HG03045 (cell line): Measurements from ENCODE around the gene MOK.
A peak's percentile ranks its signal among the peaks of the same experiment; 100 is the strongest.

Experiments used
- ATAC-seq: cut with Tn5 transposase; IDR thresholded peaks from one replicate; pipeline ENCODE4 v1.9.1; 2021; ENCODE audit warnings: mild to moderate bottlenecking, moderate library complexity; ENCODE audit not compliant: unreplicated experiment

Gene MOK

DNA sequence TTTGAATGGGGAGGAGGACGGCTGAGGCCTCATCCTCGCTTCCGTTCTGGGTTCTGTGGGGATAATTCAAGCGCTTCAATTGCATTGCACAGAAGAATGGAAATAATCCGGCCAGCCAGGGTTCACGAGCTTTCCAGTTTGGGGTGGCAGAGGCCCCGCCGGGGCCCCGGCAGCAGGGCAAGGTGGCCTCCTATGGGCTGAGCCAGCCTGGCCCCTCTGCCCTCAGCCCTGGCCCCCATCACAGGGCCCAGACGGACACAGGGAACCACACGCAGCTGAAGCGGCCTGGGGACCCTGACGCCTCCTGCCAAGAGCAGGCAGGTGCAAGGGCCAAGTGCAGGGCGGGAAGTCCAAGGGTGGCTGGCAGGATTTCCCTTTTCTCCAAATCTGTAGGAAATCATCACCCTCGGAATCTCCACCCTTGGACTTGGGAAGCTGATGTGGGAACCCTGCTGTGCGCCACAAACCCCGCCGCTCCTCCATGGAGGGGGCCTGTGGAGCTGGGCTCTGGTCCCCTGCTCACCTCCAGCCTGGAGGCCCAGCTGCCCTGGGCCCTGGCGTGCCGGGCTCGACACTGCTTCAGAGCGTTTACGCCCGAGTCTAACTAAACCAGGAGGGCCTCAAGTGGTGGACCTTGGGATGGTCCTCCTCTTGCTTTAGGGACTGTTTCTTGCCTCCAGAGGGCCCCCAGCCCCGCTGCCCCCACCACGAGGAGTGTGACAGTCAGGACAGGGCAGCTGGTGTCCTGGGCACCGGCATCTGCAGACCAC lies 78.4 kb downstream of the MOK start:
- ATAC-seq: no peak

DNA sequence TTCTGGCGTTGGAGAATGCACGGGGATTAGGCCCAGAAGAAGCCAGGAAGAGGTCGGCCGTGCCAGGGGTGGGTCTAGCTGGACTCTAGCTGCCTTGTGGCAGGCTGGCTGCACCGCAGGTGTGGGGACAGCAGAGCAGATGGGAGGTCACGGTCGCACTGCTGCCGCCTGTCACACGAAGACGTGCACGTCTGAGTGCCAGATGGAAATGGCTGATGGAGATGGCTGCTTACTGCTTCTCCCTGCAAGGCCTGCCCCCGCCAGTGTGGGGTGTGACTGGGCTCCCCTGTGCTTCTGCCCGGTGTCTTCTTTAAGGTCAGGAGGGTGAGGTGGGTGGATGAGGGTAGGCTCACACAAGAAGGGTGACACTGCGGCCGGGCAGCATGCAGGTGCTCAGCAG lies 79.0 kb downstream of the MOK start:
- no peak for ATAC-seq

DNA sequence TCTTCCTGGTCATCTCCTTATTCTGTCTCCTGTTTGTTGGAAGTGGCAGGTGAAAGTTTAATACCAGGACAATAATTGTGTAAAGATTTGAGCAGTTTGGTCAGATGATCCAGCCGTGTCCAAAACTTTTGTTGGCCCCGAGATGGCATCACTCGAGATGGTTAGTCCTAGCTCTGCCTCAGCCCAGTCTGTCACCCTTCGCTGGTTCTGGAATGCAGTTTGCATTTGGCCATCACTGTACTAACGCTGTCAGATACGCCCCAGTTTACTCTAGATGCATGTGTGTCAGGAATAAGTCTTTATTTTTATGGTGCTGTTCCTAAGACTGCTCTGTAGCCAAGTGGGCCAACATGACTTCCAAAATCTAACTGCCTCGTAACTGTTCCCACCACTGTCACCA lies 79.6 kb downstream of the MOK start:
- ATAC-seq: no peak

DNA sequence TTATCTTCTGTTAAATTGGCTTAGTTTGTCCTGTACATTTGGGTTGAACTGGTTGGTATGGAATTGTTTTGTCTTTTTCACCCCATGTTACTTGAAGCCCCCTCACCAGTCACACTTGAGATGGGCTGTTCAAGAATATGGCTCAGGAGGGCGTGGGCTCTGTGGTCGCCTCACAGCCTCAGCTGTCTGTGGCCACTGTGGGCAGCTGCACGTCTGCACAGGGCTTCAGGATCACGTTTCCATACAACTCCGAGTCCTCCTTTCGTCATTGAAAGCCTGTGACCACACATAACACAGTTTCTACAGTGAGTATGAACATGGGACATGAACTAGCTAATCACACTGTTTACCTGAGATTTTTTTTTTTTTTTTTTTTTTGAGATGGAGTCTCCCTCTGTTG lies 81.3 kb downstream of the MOK start:
- no peak for ATAC-seq

DNA sequence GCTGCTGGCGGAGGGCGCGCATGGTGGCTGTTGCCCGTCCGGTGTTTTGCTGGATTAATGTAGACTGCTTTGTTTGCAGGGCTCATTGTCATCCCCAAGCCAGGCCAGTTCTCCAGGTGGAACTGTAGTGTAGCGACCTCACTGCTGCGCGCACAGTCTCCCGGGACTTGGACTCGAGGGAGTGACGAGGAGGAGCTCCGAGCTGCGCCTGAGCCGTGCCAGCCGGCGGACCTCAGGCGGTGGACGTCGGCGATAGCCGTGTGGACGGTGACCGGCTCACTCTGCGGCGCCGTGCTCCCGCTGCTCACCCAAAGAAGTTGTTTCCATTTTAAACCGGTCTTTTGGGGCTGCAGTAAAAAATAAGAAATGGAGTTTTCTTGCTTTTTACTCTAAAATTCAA lies 82.2 kb downstream of the MOK start:
- ATAC-seq: no peak

DNA sequence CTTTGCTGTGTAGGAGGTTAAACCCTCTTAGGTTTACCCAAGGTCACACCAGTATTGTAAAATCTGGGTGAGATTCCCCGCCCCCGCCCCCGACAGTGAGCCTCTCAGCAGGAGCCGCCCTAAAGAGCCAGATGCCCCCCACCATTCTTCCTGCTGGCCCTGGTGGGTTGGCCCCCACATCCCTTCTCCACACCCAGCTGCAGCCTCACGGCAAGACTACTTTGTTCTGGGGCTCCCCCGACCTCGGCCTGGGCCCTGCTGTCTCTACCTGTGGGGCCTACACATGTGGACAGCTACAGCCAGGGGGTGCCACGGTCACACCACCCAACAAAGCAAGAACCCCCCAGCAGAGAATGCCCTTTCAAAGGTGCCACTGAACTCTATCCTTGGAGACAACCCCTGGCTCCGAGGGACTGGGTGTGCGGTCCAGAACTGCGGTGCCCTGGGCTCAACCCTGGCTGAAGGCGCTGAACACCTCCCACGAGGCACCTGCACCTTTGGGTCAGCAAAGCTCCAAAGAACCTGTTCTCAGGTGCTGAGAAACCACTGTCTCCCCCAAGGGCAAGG lies 82.9 kb downstream of the MOK start:
- ATAC-seq: no peak

DNA sequence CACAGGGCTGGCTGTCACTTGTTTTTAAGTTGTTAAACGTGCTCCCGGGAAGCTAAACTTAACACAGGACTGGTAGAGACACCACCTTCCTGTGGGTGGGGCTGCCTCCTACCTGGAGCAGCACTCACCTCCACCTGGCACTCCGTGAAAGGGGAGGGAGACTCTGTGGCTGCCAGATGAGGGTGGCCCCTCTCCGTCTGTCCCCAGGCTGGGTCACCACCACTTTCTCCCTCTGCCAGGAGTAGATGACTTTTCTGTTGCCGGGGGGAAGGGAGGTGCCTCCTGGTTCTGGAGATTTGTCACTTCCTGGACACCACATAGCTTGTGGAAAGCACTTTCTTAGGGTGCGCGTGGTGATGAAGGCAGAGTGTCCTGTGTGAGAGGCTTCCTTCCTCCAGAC lies 83.9 kb downstream of the MOK start:
- no peak for ATAC-seq

DNA sequence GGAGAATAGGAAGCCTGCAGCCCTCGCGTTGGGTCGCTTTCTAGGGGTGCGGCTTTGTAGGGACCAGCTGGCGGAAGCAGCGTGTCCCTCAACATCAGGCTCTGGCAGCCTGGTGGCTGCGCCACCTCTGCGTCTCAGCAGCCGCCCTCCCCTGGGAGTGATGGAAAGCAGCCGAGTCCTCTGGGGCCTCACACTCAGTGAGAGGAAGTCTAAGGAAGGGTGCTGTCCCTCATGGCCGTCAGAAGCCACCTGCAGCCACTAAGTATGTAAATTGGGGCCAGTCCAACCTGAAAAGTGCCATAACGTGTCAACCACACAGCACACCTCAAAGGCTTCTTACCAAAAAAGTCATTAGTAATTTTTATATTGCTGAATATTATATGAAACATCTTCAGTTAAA lies 84.9 kb downstream of the MOK start:
- ATAC-seq: peak; percentile 72

DNA sequence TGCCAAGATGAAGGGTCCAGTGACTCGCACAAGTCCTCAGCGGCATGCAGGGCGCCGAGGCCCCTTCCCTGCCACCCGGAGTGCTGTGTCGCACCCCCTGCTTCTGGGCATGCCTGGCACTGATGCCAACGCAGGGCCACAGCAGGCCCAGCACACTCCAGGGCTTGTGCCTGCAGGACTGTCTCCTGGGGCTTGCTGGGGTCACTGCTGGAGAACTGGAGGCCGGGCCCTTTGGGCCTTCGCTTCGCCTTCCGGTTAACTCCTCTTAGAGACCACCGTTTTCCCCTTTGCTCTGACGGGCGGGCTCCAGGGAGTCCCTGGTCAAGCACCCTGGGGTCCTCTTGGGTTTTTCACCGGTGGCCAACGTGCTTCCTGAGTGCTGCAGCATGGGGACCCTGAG lies 85.6 kb downstream of the MOK start:
- ATAC-seq: no peak

DNA sequence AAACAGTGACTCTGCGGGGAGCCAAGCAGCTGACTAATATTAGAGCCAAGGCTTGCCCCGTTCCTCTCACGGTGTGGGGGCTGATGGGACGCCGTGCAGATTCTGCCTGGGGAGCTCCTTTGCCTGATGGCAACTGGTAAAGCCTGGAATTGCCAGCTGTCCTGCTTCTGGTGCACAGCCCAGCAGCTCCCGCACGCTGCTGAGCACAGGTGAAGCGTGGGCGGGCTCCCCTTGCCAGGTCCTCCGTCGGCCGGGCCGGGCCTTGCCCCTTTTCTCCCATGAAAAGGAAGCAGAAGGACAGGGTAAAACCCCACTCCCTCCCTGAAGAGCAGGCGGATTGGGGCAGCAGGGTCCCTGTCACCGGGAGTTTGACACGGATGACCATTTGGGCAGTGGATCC lies 86.3 kb downstream of the MOK start:
- no peak for ATAC-seq

DNA sequence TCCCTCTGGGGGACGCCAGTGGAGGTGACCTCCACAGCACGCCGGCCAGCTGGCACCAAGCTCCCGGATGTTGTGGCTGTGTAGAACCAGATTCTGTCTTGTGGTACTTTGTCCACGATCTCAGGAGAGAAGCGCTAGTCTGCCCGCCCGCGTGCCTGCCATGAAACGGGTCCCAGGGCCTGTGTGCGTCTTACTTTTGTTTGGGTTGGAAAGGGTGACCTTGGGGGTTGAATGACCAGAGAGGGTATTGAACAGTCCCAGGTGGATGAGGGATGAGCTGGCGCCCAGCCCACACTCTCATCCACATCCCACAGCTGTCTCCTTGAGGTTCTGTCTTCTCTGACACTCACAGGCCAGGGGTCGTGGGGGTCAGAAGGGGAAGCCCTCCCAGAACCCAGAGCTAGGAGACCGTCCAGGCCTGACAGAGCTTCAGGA lies 87.0 kb downstream of the MOK start:
- ATAC-seq: no peak

DNA sequence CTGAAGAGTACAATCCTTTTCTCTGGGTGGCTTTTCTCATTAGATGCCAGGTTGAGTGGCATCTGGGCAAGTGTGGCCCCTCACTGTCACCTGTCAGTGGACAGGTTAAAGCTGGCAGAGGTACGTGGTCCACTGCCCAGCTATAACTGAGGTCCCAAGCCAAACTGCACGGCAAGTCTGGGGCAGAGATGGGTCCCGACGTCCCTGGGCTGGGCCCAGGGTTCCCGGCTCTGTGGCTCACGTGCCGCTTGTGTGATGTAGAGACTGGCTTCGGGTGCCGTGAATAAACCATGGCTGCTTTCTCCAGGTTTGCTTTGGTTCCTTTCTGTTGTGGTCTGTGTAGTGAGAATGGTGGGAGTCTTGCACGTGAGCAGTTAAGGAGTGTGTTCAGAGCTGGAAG lies 87.6 kb downstream of the MOK start:
- no peak for ATAC-seq

DNA sequence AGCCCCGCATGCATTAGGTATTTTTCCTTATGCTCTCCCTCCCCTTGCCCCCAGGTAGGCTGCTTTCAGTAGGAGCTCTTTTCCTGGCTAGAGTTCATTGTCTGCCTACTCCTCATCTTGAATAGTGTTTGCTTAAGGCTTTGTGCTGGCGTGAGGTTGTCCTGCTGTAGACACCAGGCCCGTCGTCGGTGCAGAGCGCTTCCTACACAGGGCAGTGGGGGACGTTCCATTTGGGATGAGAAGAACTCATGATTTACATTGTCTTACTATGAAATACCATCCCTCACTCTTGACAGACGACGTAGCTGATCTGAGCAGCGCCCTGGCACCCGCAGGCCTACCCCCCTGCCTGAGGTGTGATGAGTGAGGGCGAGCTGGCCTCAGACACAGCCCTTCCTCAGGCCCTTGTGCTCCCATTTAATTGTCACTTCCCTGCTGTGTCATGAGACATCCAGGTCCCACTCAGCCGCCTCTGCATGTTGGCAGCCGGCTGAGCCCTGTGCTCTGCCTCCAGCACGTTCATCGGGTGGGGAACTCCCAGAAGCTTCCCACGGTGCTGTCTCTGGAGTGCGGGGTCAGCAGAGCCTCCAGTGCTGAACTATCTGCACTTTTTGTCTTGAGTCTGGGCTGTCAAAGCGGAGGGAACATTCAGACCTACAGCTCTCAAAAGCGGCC lies 89.3 kb downstream of the MOK start:
- no peak for ATAC-seq

DNA sequence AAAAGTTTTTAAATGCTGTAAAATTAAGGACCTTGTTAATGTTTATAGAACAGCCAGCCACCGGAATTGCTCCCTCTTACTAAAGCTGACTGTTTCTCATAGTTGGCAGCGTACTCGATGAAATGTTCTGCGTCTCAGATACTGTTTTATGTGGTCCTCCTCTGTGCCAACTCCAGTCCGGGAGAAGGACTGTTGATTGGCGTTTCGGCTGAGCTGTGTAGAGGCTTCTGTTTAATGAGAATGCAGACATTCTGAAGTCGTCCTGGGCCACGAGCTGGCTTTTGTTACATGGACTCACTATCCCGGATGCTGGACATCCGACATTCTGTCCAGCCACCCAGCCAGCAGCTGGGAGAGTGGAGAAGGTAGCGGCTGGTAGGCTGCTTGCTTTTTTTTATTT lies 89.9 kb downstream of the MOK start:
- ATAC-seq: no peak

DNA sequence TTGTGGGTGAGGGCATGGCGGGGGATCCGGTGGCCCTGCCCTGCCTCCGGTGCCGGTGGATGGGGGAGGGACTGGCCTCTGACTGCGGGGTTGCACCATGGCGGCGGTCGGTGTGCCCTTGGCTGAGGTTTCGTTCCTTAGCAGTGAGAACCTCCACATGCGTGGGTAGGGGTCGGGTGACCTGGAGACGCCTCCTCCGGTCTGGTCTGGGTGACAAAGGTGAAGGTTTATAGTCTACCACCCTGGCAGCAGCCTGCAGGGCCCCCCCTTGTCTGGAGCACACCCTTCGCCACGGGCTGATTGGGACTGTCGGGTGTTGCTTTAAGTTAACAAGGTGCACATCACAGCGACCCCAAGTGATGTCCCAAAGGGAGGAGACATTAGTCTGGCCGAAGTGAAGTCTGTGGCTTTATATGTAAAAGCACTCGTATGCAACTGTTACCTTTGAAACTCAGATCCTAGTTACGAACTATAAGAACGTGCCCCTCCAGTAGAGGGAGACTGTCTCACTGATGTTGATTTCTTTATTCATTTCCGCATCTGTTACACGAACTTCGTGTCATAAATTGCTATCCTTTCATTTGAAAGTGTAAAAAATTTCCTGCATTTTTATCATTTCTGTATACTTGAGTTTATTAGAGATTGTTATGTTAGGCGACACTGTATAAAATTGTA lies 90.8 kb downstream of the MOK start:
- ATAC-seq: no peak

DNA sequence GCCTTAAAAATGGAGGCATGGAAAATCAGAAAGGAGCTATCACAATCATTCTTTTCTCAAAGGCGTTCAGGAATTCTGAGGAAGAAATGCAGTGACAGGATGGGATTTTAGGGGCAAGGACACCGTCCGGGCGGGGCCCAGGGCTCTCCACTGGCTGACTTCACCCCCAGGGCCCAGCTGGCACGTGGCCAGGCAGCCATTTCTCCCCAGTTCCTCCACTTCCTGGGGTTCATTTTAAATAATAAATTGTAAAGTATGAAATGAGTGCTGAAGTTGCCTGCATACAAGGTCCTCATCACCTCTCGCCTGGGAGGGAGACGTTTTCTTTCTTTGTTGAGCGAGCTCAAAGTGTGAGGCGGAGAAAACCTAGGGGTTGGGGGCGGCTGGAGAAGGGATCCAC lies 91.5 kb downstream of the MOK start:
- no peak for ATAC-seq

DNA sequence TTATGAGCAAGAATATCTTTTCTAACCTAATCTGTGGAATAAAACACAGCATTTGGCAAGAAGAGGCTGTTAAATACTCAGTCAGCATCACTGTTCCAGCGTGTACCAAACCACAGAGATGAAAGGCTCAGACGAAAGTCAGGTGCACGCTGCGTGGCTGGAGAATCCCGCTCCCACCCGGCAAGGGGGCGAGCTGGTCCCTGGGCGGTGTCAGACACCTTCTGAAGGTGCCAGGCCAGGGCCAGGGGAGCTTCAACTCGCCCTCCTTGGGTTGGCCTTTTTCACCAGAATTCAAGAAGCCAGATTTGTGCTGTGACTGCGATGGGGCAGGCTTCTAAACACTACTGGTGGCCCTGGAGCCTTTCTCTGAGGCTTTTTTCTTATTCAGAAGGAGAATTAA lies 92.1 kb downstream of the MOK start:
- no peak for ATAC-seq

DNA sequence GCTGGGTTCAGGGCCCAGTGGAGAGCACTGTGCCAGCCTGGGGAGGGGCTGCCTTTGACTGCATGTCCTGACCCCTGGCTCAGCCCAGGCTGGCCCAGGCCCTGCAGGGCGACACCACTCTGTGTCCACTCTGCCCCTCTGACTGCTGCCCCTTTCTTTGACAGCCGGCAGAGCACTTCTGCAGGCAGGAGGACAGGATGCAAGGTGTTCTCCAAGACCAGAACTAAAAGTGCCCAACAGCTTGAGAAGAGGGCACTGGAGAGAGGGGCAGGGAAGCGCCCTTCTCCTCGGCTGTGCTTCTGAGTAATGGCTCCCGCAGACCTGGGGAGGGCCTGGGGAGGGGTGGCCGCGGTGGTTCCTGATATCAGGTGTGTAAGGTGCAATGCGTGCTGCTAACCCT lies 92.6 kb downstream of the MOK start:
- no peak for ATAC-seq

DNA sequence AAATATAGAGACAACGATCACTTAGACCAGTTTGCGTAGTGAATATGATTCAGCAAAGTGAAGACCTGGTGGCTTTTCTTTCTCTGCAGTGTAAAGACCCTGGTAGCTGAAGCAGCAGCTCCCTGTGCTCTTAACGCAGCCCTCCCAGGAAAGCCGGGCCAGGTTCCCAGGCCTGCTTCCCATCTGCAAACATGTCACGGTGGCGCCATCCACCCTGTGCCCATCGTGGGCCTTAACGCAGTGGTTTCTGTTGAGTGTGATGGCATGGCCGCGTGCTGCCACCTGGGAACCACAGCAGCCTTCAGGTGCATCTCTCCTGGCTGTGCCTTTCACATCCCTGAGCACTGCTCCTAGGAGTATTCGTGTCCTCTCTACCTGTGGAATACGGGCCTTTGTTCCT lies 93.7 kb downstream of the MOK start:
- ATAC-seq: no peak

DNA sequence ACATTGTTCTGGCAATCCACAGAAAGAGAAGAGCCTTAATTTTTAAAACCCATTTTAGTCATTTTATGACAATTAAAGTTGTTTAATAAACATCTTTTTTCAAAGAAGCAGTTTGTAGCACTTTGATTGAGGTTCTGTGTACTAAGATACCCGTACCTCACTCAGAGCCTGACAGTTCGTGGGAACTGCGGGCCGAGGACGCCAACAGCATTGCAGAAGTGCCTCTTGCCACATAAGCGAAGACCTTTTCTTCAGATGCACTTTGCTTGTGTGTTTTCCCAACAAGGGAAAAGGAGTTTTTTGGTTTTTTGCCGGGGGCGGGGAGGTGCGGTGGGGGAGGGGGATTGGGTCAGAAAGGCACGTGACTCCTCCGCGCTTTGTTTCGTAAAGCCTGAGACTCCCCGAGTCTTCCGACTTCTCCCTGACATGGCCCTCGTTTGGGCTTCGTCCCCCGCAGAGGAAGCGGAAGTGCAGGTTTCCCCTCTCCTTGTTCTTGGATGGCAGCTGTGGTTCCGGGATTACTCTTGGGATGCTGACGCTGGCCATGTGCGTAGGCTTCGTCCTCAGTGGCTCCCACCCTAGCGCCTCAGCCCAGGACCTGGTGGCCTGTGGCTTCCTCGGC lies 94.4 kb downstream of the MOK start:
- ATAC-seq: no peak

DNA sequence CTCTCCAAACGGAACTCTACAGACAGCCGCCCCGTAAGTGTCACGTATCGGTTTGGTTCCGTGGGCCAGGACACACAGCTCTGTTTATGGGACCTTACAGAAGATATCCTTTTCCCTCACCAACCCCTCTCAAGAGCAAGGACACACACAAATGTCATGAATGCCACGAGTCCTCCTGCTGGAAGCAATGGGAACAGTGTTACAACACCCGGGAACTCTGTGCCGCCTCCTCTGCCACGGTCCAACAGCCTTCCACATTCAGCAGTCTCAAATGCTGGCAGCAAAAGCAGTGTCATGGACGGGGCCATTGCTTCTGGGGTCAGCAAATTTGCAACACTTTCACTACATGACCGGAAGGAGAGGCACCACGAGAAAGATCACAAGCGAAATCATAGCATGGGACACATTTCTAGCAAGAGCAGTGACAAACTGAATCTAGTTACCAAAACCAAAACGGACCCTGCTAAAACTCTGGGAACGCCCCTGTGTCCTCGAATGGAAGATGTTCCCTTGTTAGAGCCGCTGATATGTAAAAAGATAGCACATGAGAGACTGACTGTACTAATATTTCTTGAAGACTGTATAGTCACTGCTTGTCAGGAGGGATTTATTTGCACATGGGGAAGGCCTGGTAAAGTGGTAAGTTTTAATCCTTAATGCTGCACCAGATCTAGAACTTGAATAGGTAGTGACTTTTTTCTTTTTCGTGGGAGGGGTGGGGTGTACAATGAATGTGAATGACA lies 95.6 kb downstream of the MOK start:
- ATAC-seq: no peak
